Measurements from ENCODE around the gene OMP.

DNA sequence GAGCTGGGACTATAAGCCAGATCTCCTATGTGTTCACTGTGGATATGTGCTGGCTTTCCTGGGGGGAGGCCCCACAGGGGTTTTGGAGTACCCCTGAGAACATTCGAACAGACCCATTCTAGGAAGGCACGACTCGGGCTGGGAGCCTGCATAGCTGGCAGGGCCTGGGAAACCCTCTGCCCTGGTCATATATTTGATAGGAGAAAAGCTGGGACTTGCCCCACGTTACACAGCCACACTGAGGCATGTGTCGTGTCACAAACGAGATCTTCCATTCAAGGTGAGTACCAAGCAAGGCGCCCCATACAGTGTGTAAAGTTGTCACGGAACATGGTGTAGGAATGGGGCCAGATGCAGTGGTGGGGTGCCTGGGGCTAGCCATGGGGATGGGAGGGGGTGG, 36.6 kb downstream of the OMP start:
- TF ChIP-seq, protein P1, sequence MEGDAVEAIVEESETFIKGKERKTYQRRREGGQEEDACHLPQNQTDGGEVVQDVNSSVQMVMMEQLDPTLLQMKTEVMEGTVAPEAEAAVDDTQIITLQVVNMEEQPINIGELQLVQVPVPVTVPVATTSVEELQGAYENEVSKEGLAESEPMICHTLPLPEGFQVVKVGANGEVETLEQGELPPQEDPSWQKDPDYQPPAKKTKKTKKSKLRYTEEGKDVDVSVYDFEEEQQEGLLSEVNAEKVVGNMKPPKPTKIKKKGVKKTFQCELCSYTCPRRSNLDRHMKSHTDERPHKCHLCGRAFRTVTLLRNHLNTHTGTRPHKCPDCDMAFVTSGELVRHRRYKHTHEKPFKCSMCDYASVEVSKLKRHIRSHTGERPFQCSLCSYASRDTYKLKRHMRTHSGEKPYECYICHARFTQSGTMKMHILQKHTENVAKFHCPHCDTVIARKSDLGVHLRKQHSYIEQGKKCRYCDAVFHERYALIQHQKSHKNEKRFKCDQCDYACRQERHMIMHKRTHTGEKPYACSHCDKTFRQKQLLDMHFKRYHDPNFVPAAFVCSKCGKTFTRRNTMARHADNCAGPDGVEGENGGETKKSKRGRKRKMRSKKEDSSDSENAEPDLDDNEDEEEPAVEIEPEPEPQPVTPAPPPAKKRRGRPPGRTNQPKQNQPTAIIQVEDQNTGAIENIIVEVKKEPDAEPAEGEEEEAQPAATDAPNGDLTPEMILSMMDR (conservative IDR thresholded peaks at IDR 0.05): no peak
- no peak for TF ChIP-seq EZH2 (IDR thresholded peaks at IDR 0.05; ENCODE audit: low read depth)

Measured in PC-9 (cell line).